CD4-positive, alpha-beta T cell treated with Interleukin-10 for 1 hour (primary cell): ENCODE results near the gene AKAP3.
A peak's percentile ranks its signal among the peaks of the same experiment; 100 is the strongest.

Experiments used
- DNase-seq: peaks from one replicate; pipeline ENCODE4 v3.0.0-alpha.2; 2020

The AKAP3 gene

GRCh38 chr12:4648501-4649357, at the start of gene AKAP3, which contains the start of gene NDUFA9:
TSS of gene AKAP3 (minus strand) at chr12:4649051. CDS start at chr12:4638196, 10,855 bp downstream.
TSS of gene NDUFA9 (plus strand) at chr12:4649114. CDS start at chr12:4649127, 13 bp downstream.
- DNase-seq = peak; percentile 83

- no peak for DNase-seq
These were observed 41.9 kb upstream of the AKAP3 start for GRCh38 chr12:4690760-4691159.

GRCh38 chr12:4685317-4685716, 36.5 kb upstream of the AKAP3 start:
- no peak for DNase-seq

GRCh38 chr12:4681732-4682131, 32.9 kb upstream of the AKAP3 start:
- no peak for DNase-seq

GRCh38 chr12:4679711-4680110, 30.9 kb upstream of the AKAP3 start:
- no peak for DNase-seq

- DNase-seq = no peak
These were observed 16.4 kb upstream of the AKAP3 start for GRCh38 chr12:4665236-4665635.

GRCh38 chr12:4663971-4664505, 15.2 kb upstream of the AKAP3 start:
- DNase-seq = no peak

GRCh38 chr12:4653691-4654090, 4.8 kb upstream of the AKAP3 start:
- no peak for DNase-seq

- no peak for DNase-seq
These were observed 4.4 kb upstream of the AKAP3 start for GRCh38 chr12:4653257-4653656.

- no peak for DNase-seq
These were observed 459 bp upstream of the AKAP3 start for GRCh38 chr12:4649358-4649661.

GRCh38 chr12:4648104-4648500, 749 bp downstream of the AKAP3 start:
- no peak for DNase-seq

- DNase-seq = no peak
These were observed 3.8 kb downstream of the AKAP3 start for GRCh38 chr12:4645023-4645422.

GRCh38 chr12:4643747-4644146, 5.1 kb downstream of the AKAP3 start:
- no peak for DNase-seq

GRCh38 chr12:4630262-4630661, 18.6 kb downstream of the AKAP3 start:
- no peak for DNase-seq

- no peak for DNase-seq
These were observed 20.4 kb downstream of the AKAP3 start for GRCh38 chr12:4628406-4628805.

- no peak for DNase-seq
These were observed 22.3 kb downstream of the AKAP3 start for GRCh38 chr12:4626543-4626942.

- no peak for DNase-seq
These were observed 27.3 kb downstream of the AKAP3 start for GRCh38 chr12:4621511-4621910.

- no peak for DNase-seq
These were observed 33.2 kb downstream of the AKAP3 start for GRCh38 chr12:4615667-4616066.

- no peak for DNase-seq
These were observed 38.4 kb downstream of the AKAP3 start for GRCh38 chr12:4610481-4610880.

GRCh38 chr12:4609071-4609470, 39.8 kb downstream of the AKAP3 start:
- no peak for DNase-seq

GRCh38 chr12:4607056-4607455, 41.8 kb downstream of the AKAP3 start:
- no peak for DNase-seq

- DNase-seq = peak; percentile 86
These were observed 44.1 kb downstream of the AKAP3 start for GRCh38 chr12:4604684-4605193.

GRCh38 chr12:4603946-4604345, 44.9 kb downstream of the AKAP3 start:
- DNase-seq = no peak

GRCh38 chr12:4603421-4603820, 45.4 kb downstream of the AKAP3 start:
- DNase-seq = no peak

GRCh38 chr12:4595881-4596280, 53.0 kb downstream of the AKAP3 start:
- DNase-seq = no peak
